SK-N-SH treated with all-trans-retinoic acid at 6 μM for 48 hours (cell line): Measurements from ENCODE around the gene SNX13.

ENCODE experiments used
- ATAC-seq: fragments of 200-7000 bp; cut with Tn5 transposase; 3 replicates; pipeline ENCODE4 v1.9.1; 2020; ENCODE audit warnings: mild to moderate bottlenecking, moderate library complexity
- ARNTL ChIP-seq: fragments of 450-650 bp; formaldehyde crosslinking; IDR thresholded peaks from 2 replicates; pipeline ENCODE4 v1.5.0; 2020; ENCODE audit warnings: low read depth, mild to moderate bottlenecking, moderate library complexity, borderline replicate concordance
- CREB5 ChIP-seq: fragments of 250-450 bp; sonication (Bioruptor Pico); IDR thresholded peaks from 2 replicates; pipeline ENCODE4 v1.5.1; 2020; ENCODE audit warnings: low read depth, mild to moderate bottlenecking, moderate library complexity
- CSDC2 ChIP-seq: fragments of 250-450 bp; sonication (Bioruptor Pico); IDR thresholded peaks from 2 replicates; pipeline ENCODE4 v1.5.0; 2020; ENCODE audit warnings: mild to moderate bottlenecking, moderate library complexity
- ISL1 ChIP-seq: fragments of 250-450 bp; sonication (Bioruptor Pico); IDR thresholded peaks from 2 replicates; pipeline ENCODE4 v2.1.2; 2022; ENCODE audit warnings: mild to moderate bottlenecking, moderate library complexity
- OSR1 ChIP-seq: fragments of 250-450 bp; sonication (Bioruptor Pico); IDR thresholded peaks from 2 replicates; pipeline ENCODE4 v1.8.0; 2022; ENCODE audit warnings: moderate library complexity, mild to moderate bottlenecking, inconsistent platforms
- PATZ1 ChIP-seq: fragments of 250-450 bp; sonication (Bioruptor Pico); IDR thresholded peaks from 2 replicates; pipeline ENCODE4 v1.8.0; 2020; ENCODE audit warnings: mild to moderate bottlenecking, moderate library complexity, borderline replicate concordance
- PPARA ChIP-seq: fragments of 250-450 bp; sonication (Bioruptor Pico); IDR thresholded peaks from 2 replicates; pipeline ENCODE4 v1.5.0; 2020; ENCODE audit warnings: mild to moderate bottlenecking, borderline replicate concordance
- RARB ChIP-seq: fragments of 250-450 bp; sonication (Bioruptor Pico); IDR thresholded peaks from 2 replicates; pipeline ENCODE4 v1.8.0; 2021; ENCODE audit warnings: mild to moderate bottlenecking, moderate library complexity
- TCF4 ChIP-seq: fragments of 250-450 bp; sonication (Bioruptor Pico); IDR thresholded peaks from 2 replicates; pipeline ENCODE4 v1.8.0; 2021; ENCODE audit warnings: mild to moderate bottlenecking, moderate library complexity, borderline replicate concordance
- TOX ChIP-seq: fragments of 250-450 bp; sonication (Bioruptor Pico); IDR thresholded peaks from 2 replicates; pipeline ENCODE4 v1.8.0; 2021; ENCODE audit warnings: mild to moderate bottlenecking, moderate library complexity, borderline replicate concordance
- ZC3H10 ChIP-seq: fragments of 250-450 bp; sonication (Bioruptor Pico); IDR thresholded peaks from 2 replicates; pipeline ENCODE4 v1.5.1; 2021; ENCODE audit warnings: mild to moderate bottlenecking, moderate library complexity
- ZFP3 ChIP-seq: fragments of 250-450 bp; sonication (Bioruptor Pico); IDR thresholded peaks from 2 replicates; pipeline ENCODE4 v1.5.0; 2020; ENCODE audit warnings: mild to moderate bottlenecking, moderate library complexity
- ZFP30 ChIP-seq: fragments of 450-650 bp; formaldehyde crosslinking; IDR thresholded peaks from 2 replicates; pipeline ENCODE4 v1.5.0; 2022; ENCODE audit warnings: mild to moderate bottlenecking, moderate library complexity
- ZNF565 ChIP-seq: fragments of 450-650 bp; formaldehyde crosslinking; conservative IDR thresholded peaks from 2 replicates; pipeline ENCODE4 v1.5.0; 2020; ENCODE audit warnings: low read depth, mild to moderate bottlenecking, moderate library complexity
- ZNF70 ChIP-seq: fragments of 450-650 bp; formaldehyde crosslinking; IDR thresholded peaks from 2 replicates; pipeline ENCODE4 v1.5.0; 2020; ENCODE audit warnings: mild to moderate bottlenecking, moderate library complexity
- ZNF8 ChIP-seq: fragments of 450-650 bp; formaldehyde crosslinking; IDR thresholded peaks from 2 replicates; pipeline ENCODE4 v1.5.0; 2020; ENCODE audit warnings: mild to moderate bottlenecking, moderate library complexity
- TF ChIP-seq, protein P1 (sequence below): fragments of 250-450 bp; sonication (Bioruptor Pico); IDR thresholded peaks from 2 replicates; pipeline ENCODE4 v1.5.1; 2021; ENCODE audit warnings: mild to moderate bottlenecking, moderate library complexity
- TF ChIP-seq, protein P2 (sequence below): fragments of 250-450 bp; sonication (Bioruptor Pico); IDR thresholded peaks from 2 replicates; pipeline ENCODE4 v1.5.0; 2020; ENCODE audit warnings: mild to moderate bottlenecking, moderate library complexity

SNX13 gene

DNA sequence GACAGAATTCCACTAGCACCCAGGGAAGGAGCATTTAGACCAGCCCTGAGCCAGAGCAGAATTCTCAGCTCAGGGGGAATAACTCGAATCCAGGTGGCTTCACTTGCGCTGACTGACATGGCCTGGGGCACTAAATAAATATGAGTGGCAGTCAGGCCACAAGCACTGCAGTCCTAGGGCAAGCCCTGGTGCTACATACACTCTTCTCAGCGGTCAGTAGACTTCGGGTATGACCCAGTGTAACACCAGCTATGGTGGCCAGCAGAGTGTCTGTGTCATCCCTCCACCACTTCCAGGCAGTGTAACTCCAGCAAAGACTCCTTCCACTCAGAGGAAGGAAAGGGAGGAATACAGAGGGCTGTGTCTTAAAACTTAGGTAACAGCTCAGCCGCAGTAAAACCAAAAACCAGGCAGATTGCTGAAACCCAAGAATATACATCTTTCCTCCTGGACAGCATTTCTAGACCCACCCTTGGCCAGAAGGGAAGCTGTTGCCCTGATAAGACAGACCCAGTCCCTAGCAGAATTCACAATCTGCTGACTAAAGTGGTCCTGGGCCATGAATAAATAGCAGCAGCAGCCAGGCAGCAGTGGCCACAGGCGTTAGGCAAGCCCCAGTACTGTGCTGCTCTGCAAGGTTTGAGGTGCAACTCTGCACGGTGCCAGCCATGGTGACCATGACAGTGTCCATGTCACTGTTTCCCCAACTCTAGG is 77.0 kb downstream of the SNX13 start (continued):
- TF ChIP-seq, protein P1, sequence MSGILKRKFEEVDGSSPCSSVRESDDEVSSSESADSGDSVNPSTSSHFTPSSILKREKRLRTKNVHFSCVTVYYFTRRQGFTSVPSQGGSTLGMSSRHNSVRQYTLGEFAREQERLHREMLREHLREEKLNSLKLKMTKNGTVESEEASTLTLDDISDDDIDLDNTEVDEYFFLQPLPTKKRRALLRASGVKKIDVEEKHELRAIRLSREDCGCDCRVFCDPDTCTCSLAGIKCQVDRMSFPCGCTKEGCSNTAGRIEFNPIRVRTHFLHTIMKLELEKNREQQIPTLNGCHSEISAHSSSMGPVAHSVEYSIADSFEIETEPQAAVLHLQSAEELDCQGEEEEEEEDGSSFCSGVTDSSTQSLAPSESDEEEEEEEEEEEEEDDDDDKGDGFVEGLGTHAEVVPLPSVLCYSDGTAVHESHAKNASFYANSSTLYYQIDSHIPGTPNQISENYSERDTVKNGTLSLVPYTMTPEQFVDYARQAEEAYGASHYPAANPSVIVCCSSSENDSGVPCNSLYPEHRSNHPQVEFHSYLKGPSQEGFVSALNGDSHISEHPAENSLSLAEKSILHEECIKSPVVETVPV (CRISPR knock-in tag) = no peak
- TF ChIP-seq, all 23 proteins: peak for 0

GRCh38 chr7:17856251-17856650 is 84.0 kb downstream of the SNX13 start:
- ATAC-seq = no peak
- TF ChIP-seq PATZ1 (no peak), CREB5 (CRISPR knock-in tag) (no peak), ZFP30 (CRISPR knock-in tag) (no peak)
- TF ChIP-seq, all 23 proteins: peak for 0

DNA sequence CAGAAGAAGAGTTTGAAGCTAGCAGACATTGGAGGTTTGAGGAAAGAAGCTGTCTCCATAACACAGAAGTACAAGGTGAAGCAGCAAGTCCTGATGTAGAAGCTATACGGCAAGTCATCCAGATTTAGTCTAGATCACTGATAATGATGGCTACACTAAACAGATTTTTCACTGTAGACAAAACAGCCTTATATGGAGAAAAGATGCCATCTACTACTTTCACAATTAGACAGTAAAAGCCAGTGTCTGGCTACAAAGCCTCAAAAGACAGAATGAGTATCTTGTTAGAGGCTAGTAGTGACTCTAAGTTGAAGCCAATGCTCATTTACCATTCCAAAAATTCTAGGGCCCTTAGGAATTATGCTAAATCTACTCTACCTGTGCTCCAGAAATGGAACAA is 85.1 kb downstream of the SNX13 start:
- no peak for TF ChIP-seq CSDC2 (CRISPR knock-in tag)
- TF ChIP-seq TCF4 (CRISPR knock-in tag) = no peak
- no peak for TF ChIP-seq TOX (CRISPR knock-in tag)
- no peak for TF ChIP-seq ISL1 (CRISPR knock-in tag)
- TF ChIP-seq RARB = no peak
- no peak for TF ChIP-seq ZFP30 (CRISPR knock-in tag)
- no peak for TF ChIP-seq ARNTL (CRISPR knock-in tag)
- no peak for TF ChIP-seq ZC3H10
- no peak for TF ChIP-seq OSR1 (CRISPR knock-in tag)
- TF ChIP-seq ZNF8 = no peak
- no peak for TF ChIP-seq PPARA (CRISPR knock-in tag)
- TF ChIP-seq ZNF70 (CRISPR knock-in tag) = no peak
- TF ChIP-seq, all 23 proteins: peak for 0
- ATAC-seq = no peak

- TF ChIP-seq CSDC2 (CRISPR knock-in tag) = no peak
- no peak for ATAC-seq
Observed at GRCh38 chr7:17854261-17855047, 85.8 kb downstream of the SNX13 start.

DNA sequence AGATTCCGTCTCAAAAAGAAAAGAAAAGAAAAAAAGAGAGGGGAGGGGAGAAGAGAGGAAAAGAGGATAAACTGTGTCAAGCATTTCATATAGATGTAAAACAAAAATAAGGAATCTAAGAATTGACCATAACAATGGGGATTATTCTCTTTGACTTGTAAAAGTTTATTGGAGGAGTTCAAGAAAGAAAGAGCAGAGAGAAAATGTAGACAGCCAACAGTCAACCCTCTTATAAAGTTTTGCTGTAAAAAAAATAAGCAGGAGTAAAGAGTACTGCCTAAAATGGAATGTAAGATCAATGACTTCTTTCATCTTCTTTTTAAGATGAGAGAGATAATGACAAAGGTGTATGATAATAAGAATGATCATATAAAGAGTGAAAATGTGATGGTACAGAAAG is 87.9 kb downstream of the SNX13 start:
- TF ChIP-seq ZC3H10 (no peak), PATZ1 (no peak), ZNF565 (CRISPR knock-in tag) (no peak), ISL1 (CRISPR knock-in tag) (no peak), OSR1 (CRISPR knock-in tag) (no peak), ZFP3 (no peak), TCF4 (CRISPR knock-in tag) (no peak), RARB (no peak)
- TF ChIP-seq, protein P2, sequence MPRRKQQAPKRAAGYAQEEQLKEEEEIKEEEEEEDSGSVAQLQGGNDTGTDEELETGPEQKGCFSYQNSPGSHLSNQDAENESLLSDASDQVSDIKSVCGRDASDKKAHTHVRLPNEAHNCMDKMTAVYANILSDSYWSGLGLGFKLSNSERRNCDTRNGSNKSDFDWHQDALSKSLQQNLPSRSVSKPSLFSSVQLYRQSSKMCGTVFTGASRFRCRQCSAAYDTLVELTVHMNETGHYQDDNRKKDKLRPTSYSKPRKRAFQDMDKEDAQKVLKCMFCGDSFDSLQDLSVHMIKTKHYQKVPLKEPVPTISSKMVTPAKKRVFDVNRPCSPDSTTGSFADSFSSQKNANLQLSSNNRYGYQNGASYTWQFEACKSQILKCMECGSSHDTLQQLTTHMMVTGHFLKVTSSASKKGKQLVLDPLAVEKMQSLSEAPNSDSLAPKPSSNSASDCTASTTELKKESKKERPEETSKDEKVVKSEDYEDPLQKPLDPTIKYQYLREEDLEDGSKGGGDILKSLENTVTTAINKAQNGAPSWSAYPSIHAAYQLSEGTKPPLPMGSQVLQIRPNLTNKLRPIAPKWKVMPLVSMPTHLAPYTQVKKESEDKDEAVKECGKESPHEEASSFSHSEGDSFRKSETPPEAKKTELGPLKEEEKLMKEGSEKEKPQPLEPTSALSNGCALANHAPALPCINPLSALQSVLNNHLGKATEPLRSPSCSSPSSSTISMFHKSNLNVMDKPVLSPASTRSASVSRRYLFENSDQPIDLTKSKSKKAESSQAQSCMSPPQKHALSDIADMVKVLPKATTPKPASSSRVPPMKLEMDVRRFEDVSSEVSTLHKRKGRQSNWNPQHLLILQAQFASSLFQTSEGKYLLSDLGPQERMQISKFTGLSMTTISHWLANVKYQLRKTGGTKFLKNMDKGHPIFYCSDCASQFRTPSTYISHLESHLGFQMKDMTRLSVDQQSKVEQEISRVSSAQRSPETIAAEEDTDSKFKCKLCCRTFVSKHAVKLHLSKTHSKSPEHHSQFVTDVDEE (CRISPR knock-in tag) = no peak
- no peak for ATAC-seq
